HepG2 (cell line): Measurements from ENCODE around the gene LLGL1. TPM values are rescaled to one million over a fixed set of nuclear protein-coding genes. Genes with fewer than 3 reads are reported as not detected.

ENCODE experiments used
- ATRX ChIP-seq: sonication (generic); formaldehyde crosslinking; IDR thresholded peaks from 2 replicates; pipeline ENCODE4 v1.4.0; 2020; ENCODE audit warnings: missing genetic modification reagents, borderline replicate concordance
- MAZ ChIP-seq, 2 experiments: sonication (generic) in 1 of 2; formaldehyde crosslinking in 1 of 2; IDR thresholded peaks; 2 replicates each; pipeline versions ENCODE4 v1.5.0 to v1.6.1; 2012 to 2020; ENCODE audit warnings: low read depth in 2 of 2, mild to moderate bottlenecking in 2 of 2, borderline replicate concordance in 1 of 2, improper control_type of control experiment in 1 of 2, low read length in 1 of 2, missing genetic modification reagents in 1 of 2, moderate library complexity in 1 of 2
- MXI1 ChIP-seq: IDR thresholded peaks from 3 replicates; pipeline ENCODE4 v1.6.1; 2012; ENCODE audit warnings: low read depth, low read length, inconsistent platforms, borderline replicate concordance
- NR2F6 ChIP-seq, 2 experiments: IDR thresholded peaks; 2 replicates each; pipeline ENCODE4 v1.6.1; 2016; ENCODE audit warnings: antibody characterized with exemption in 1 of 2, mild to moderate bottlenecking in 1 of 2
- PHF20 ChIP-seq: sonication (generic); formaldehyde crosslinking; IDR thresholded peaks from 2 replicates; pipeline ENCODE4 v1.5.0; 2020; ENCODE audit warnings: mild to moderate bottlenecking, missing genetic modification reagents
- RBM39 ChIP-seq: fragments of 200-400 bp; formaldehyde crosslinking; IDR thresholded peaks from one replicate; pipeline ENCODE4 v1.6.1; 2018; ENCODE audit warnings: antibody characterized with exemption, mild to moderate bottlenecking, low read depth, low read length; ENCODE audit not compliant: poor library complexity, severe bottlenecking
- RFXAP ChIP-seq: sonication (generic); formaldehyde crosslinking; IDR thresholded peaks from 2 replicates; pipeline ENCODE4 v1.4.0; 2020; ENCODE audit warnings: missing genetic modification reagents, borderline replicate concordance
- SOX5 ChIP-seq: IDR thresholded peaks from 2 replicates; pipeline ENCODE4 v1.6.1; 2016; ENCODE audit warnings: borderline replicate concordance
- THAP8 ChIP-seq: sonication (generic); formaldehyde crosslinking; IDR thresholded peaks from 2 replicates; pipeline ENCODE4 v1.5.1; 2020; ENCODE audit warnings: missing genetic modification reagents, mild to moderate bottlenecking, borderline replicate concordance
- ZKSCAN5 ChIP-seq: sonication (generic); formaldehyde crosslinking; IDR thresholded peaks from 2 replicates; pipeline ENCODE4 v1.5.1; 2020; ENCODE audit warnings: mild to moderate bottlenecking, missing genetic modification reagents
- polyA plus RNA-seq, 8 experiments: library from polyadenylated mRNA; depleted of rRNA in 3 of 8; stranded (reverse) in 7 of 8; unstranded in 1 of 8; fragments of >200 nt; fragmentation: Illumina TruSeq in 4 of 8; extraction: Trizol in 4 of 8; gene quantifications; 2 replicates each; pipeline versions ENCODE4 v1.2.1 to v1.2.3, GENCODE V29; 2011 to 2016; ENCODE audit warnings: low read depth in 4 of 8, missing spikeins in 1 of 8, mixed read lengths in 1 of 8; ENCODE audit not compliant: insufficient read depth in 1 of 8
- total RNA-seq, 5 experiments: library from RNA; depleted of rRNA; stranded (reverse); fragments of >200 nt; fragmentation: Illumina TruSeq; extraction: Trizol; gene quantifications; 2 replicates each; pipeline ENCODE4 v1.2.3, GENCODE V29; 2016; ENCODE audit warnings: low read depth in 1 of 5

LLGL1 gene
- total and polyA plus RNA-seq, 2 of the 13 experiments (the other 11 are each of a cell fraction or from before 2014, with no cell fraction given): 15.0 to 15.3 TPM

GRCh38 chr17:18224387-18225120 lies 881 bp upstream of the LLGL1 start (continued):
- TF ChIP-seq ZKSCAN5 (CRISPR knock-in tag) (peak; percentile 63; the same call in 1 of the 2 replicates), THAP8 (CRISPR knock-in tag) (no peak), MXI1 (0 out of 3 replicates have a peak, but pooled peaks have one; percentile 19), ATRX (CRISPR knock-in tag) (no peak), NR2F6 (IDR thresholded peaks at IDR 0.05) (no peak; the same call in 1 of the 2 replicates), NR2F6 (CRISPR knock-in tag; IDR thresholded peaks at IDR 0.05) (peak; percentile 22; the same call in 1 of the 2 replicates), MAZ (IDR thresholded peaks at IDR 0.05; ENCODE audit: borderline replicate concordance, low read depth, low read length) (no peak), MAZ (CRISPR knock-in tag; IDR thresholded peaks at IDR 0.05; ENCODE audit: low read depth) (peak; percentile 22; the same call in 1 of the 2 replicates), RBM39 (peak; percentile 43), PHF20 (CRISPR knock-in tag) (0 out of 2 replicates have a peak, but pooled peaks have one; percentile 22), RFXAP (CRISPR knock-in tag) (0 out of 2 replicates have a peak, but pooled peaks have one; percentile 45), SOX5 (peak; percentile 10; the same call in 1 of the 2 replicates)
